Stimulated activated CD8-positive, alpha-beta memory T cell treated with anti-CD3 and anti-CD28 coated beads, Interleukin-4, amount 100 ng/mL, for 1 hour (primary cell): ENCODE results near the gene RGS3.

Experiments used
- DNase-seq, 2 donors: peaks; one replicate each; pipeline ENCODE4 v3.0.0-alpha.2; 2020; ENCODE audit warnings: low read depth in 2 of 2, low spot score in 1 of 2

Gene RGS3

DNA sequence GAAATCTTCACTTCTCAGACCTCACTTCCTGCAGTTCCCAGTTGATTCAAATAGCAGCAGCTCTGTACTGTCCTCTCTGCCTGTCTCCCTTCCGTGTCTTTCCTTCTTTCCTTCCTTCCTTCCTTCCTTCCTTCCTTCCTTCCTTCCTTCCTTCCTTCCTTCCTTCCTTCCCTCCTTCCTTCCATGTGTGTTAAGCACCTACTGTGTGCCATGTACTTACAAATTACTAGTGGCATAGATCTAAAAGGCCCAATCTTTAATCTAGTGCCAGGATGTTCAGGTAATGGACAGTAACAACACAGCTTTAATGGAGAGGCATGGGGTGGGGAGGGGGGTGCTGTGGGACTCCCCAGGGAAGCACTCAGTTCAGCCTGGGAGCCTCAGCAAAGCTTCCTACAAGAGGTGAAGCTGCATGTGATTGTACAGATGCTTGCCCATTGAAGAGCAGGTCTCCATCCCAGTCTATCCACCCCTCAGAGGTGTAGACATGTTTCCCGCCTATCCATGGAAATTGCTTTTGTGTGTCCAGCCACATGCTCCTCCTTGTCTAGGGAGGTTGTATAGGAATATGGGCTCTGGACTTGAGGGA lies 106.0 kb downstream of the RGS3 start:
- no peak for DNase-seq

DNA sequence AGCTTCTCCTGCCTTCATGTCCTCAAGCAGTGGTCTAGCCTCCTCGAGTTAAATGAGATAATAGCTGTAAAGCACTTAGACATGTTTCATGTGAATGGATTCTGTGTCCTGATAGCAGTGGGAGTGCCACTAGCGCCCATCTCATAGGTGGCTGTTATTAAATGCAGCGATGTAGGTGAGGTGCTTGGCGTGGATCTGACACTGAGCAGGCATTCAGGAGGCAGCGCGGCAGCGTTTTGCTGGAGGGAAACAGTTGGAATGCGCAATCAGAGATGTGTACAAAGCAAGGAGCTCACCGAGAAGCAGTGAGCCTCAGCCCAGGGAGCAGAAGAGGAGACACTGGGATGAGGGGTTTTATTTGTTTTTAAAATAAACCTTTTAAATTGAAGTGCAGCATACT lies 106.6 kb downstream of the RGS3 start:
- DNase-seq = no peak

DNA sequence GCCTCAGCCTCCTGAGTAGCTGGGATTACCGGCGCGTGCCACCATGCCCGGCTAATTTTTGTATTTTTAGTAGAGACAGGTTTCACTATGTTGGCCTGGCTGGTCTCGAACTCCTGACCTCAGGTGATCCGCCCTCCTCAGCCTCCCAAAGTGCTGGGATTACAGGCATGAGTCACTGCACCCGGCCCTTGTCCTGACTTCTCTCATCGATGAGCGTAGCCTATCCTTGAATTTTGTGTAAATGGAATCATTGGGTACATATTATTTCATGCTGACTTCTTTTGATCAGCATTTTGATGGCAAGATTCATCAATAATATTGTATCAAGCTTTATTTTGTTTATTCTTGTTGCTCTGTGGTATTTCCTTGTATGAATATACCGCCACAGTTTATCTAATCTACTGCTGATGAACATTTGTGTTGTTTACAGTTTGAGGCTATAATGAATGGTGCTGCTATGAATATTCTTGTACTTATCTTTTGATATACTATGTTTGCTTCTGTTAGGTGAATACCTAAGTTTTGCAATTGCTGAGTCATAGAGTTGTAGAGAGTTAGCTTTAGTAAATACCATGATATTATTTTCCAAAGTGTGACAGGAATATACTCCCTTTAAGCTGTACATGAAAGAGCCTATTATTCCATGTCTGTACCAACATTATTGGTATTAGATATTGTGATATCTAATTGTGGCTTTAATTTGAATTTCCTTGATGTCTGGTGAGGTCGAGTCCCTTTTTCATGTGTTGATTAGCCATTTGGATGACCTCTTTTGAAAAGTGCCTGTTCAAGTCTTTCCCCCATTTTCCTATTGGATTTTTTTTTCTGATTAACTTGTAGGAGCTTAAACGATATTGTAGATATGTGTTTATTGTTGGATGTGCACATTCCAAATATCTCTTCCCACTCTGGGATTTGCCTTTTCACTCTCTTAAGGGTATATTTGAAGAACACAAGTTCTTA lies 107.5 kb downstream of the RGS3 start:
- no peak for DNase-seq

GRCh38 chr9:113572076-113572861 lies 108.7 kb downstream of the RGS3 start:
- no peak for DNase-seq

DNA sequence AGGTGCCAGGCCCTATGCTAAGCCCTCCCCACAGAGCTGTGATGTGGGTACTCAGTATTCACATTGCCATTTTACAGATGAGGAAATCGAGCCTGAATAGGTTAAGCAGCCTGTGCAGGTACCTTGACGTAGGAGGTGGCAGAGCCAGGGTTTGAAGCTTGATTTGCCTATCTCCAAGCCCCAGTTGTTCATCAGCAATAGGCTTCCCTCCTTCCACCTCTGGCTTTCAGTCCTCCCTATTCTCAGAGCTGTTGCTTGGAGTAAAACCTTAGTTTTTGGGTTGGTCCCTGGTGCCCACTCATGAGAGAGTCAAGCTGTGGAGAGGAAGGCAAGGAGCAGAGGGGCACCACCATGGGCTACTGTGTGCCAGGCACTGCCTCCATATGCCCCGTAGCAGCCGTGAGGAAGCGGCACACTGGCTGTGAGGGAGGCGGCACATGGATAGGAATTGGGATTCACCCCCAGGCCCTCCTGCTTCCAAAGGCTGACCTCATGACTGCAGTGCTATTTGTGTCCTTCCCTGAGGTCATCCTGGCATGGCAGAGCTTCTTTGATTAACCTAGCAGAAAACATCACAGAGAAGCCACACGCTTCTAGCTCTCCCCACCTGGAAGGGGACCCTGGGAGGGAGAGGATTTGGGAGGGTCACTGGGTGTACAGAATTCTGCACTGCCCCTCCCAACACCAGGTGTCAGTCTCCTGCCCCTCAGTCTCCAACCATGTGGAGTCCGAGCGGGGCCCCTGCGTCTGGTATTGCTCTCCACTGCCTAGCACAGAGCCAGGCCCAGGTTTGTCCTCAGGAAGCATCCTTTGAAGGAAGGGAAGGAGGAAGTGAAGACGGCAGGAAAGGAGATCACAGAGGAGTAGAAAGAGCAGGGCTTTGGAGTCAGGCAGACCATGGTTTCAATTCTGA lies 109.8 kb downstream of the RGS3 start:
- DNase-seq = no peak

GRCh38 chr9:113573959-113574352 lies 110.4 kb downstream of the RGS3 start:
- no peak for DNase-seq

DNA sequence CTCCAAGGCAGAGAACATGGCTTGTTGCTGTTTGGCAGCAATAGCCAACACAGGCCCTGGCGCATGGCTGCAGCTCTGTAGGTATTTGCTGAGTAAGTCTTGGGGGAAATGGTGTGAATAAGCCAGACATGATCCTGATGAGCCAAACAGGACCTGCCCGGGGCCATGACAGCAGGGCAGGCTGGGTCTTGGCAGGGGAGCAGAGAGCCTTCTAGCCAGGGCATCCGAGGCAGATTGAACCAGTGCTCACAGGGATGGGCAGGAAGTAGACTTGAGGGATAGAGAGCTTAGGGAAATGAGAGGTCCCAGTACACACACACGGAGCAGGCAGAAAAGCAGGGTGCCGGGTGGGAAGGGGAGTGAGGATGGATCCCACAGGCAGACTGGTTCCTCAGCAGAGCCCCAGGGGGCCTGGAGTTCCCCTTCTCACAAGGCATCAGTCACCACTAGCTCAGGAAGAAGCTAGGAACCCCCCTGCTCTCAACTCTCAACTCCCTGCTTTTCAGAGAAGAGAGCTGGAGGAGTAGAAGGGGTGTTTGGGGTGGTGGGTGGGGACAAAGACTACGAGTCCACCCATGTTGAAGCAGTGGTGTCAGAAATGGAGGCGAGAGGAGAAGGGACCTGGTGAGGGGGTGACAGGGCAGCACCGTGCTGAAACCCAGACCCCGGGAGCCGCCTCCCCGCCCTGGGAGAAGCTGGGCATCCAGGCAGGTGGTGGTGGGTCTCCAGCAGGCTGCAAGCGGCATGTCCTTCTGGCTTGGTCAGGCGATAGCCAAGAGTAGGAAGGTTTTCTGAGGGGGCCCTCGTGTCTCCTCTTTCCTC lies 111.1 kb downstream of the RGS3 start:
- no peak for DNase-seq

- DNase-seq = no peak
Observed at GRCh38 chr9:113577525-113578261, 114.2 kb downstream of the RGS3 start.

GRCh38 chr9:113578279-113578865 lies 114.8 kb downstream of the RGS3 start:
- DNase-seq = no peak

DNA sequence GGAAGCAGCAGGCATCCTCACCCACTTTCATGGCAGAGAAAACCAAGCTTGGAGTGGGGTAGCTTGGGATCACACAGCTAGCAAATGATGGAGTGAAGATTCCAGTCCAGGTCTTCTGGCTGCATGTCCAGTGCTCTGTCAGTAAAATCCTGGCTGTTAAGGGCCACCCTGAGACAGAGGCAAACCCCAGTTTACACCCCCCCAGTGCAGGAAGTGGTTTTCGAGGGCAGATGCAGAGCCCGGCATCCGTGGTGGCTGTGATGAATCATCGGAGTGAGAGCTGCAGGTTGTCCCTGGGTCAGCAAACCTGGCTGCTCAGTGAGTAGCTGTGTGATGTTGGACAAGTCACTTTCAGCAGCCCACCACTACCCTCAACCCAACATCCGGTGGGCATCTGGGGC lies 115.4 kb downstream of the RGS3 start:
- peak; percentile 60 to 72 for DNase-seq

DNA sequence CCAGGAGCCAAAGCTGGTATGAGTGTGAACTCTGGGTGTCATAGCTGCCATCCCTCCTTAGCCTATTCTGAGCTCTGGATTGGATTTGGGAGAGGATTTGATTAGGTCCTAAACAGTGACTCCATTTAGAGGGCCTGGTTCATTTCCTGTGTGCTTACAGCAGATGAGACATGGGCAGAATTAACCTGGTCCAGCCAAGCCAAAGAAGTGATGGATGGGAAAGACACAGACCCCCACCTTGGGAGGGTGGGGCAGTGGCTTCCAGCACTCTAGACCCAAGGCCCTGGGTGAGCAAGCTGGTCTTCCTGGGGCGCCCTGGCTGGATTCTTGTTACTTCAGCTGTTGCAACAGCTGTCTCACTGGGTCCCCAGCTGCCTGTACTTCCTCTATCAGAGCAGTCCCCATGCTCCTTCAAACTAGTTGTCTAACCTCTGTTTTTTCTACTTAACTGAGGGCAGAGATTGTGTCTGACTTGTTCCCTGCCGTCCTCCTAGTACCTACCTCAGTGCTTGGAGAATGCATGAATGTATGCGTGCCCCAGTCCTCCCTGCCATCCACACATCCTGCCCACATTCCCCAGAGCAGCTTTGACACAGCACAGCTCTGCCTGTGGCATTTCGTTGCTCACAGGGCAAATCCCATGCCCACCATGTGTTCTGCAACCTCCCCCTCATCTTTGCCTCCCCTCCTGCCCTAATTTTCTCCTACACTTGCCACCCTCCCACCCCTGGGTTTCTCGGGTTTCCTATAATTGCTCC lies 115.9 kb downstream of the RGS3 start:
- DNase-seq = no peak

GRCh38 chr9:113580041-113580953 lies 116.8 kb downstream of the RGS3 start:
- peak in 1 of 2 donors; percentile 23 for DNase-seq

- DNase-seq = no peak
Observed at GRCh38 chr9:113580954-113581311, 117.4 kb downstream of the RGS3 start.

DNA sequence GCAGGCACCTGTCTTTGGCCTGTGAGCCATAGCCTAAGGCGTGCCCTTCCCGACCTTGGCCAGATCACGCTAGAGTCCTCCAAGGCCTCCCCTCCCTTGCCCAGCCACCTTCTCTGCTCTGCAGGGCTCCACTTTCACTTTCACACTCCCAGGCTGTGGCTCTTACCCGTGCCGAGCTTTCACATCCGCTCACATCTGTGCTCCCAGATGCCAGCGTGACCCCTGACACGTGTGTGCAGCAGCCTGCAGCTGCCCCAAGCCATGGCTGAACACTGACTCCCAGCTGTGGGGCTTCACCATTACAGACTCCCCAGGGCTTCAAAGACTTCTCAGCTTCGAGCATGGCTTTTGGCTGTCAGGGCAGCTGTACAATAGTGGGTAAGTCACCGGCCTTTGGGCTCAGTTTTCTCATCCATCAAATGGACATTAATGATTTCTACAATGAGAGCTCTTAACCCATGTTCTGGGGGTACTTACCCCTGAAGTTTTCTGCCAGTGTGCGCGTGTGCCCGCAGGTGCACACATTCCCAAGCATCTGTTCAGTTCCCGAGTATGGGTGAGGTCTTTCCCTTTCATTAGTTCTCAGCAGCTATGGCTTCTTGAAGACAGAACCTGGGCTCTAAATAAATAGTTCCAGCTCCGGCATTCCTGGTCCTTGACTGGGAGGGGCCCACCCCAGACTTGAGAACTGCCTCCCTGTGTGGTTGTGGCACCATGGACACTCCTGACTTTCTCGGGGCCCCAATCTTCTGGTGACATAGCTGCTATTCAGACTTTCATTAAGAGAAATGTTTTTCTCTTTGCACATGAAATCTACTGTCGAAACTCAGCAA lies 118.6 kb downstream of the RGS3 start:
- DNase-seq = peak; percentile 32 to 57

DNA sequence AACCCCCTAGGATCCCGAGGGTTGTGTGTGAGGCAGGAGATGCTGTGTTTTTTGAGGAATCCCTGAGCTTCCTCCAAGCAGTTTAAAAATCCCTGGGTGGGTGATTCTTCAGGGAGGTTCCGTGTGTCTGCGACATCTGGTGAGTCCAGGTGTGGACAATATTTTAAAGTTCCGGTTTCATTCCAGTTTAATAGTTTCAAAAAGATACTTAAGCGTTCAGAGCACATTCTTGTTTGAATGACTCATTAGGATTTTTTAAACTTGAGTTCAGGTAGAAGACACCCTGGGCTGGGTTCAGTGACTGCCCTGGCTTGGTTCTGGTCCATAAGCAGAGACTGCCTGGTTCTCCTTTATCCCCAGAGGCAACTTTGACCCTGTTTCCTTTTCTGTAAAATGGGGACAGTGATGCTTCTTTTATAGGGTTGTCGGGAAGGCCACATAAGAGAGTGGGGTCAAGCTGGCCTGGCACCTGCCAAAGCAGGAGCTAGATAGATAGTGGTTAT lies 119.2 kb downstream of the RGS3 start:
- DNase-seq = no peak
